T-cell (primary cell): ENCODE results near the gene MOB3B. TPM values are rescaled to one million over a fixed set of nuclear protein-coding genes. Genes with fewer than 3 reads are reported as not detected.

Source experiments
- ATAC-seq, 4 experiments: fragments of 200-7000 bp in 3 of 4; fragments of 150-1000 bp in 1 of 4; cut with Tn5 transposase; replicated peaks in 1 of 4; 1 replicate in 3 of 4; 2 replicates in 1 of 4; pipeline ENCODE4 v1.10.0; 2021; ENCODE audit warnings: moderate library complexity in 3 of 4, mild to moderate bottlenecking in 2 of 4, moderate number of reproducible peaks in 1 of 4
- CTCF ChIA-PET, 2 donors: fragments of 300-600 bp; sonication (Branson Sonifier 250); formaldehyde crosslinking; loops; one replicate each; lab custom pipeline; 2022; ENCODE audit warnings: antibody characterized with exemption in 2 of 2; lab: Charles Lee
- POLR2A ChIA-PET, 2 donors: fragments of 300-600 bp; sonication (Branson Sonifier 250); formaldehyde crosslinking; loops; one replicate each; lab custom pipeline; 2022; ENCODE audit warnings: antibody characterized with exemption in 2 of 2; lab: Charles Lee
- DNase-seq, 35 experiments: peaks; one replicate each; pipeline versions ENCODE4 v3.0.0 to v3.0.0-alpha.2; 2013 to 2023
- H3K27ac ChIP-seq: one replicate; pipeline ENCODE4 v1.5.1; 2013; ENCODE audit warnings: low read length
- H3K27me3 ChIP-seq, 2 experiments: replicated peaks in 1 of 2; 1 replicate in 1 of 2; 2 replicates in 1 of 2; pipeline versions ENCODE4 v1.6.1 to v1.7.0; 2013; ENCODE audit warnings: low read length in 1 of 2, mixed read lengths in 1 of 2; ENCODE audit not compliant: control insufficient read depth in 2 of 2, insufficient read depth in 2 of 2; ENCODE audit errors: extremely low read depth in 1 of 2
- H3K36me3 ChIP-seq, 2 donors: 1 replicate in 1 of 2; 2 replicates in 1 of 2; pipeline versions ENCODE4 v1.6.1 to v1.7.0; 2013; ENCODE audit warnings: low read length in 1 of 2; ENCODE audit not compliant: control insufficient read depth in 2 of 2, insufficient read depth in 1 of 2; ENCODE audit errors: extremely low read depth in 1 of 2
- H3K4me1 ChIP-seq, 2 experiments: 1 replicate in 1 of 2; 2 replicates in 1 of 2; pipeline versions ENCODE4 v1.6.1 to v1.7.0; 2013; ENCODE audit warnings: low read length in 2 of 2, mixed read lengths in 1 of 2; ENCODE audit not compliant: insufficient read depth in 2 of 2, control insufficient read depth in 1 of 2; ENCODE audit errors: extremely low read depth in 1 of 2
- H3K4me3 ChIP-seq, 2 donors: 1 replicate in 1 of 2; 2 replicates in 1 of 2; pipeline versions ENCODE4 v1.5.1 to v1.7.0; 2013; ENCODE audit warnings: mild to moderate bottlenecking in 2 of 2, low read length in 1 of 2, moderate library complexity in 1 of 2; ENCODE audit not compliant: control insufficient read depth in 1 of 2; ENCODE audit errors: extremely low read depth in 1 of 2
- H3K9me3 ChIP-seq: 2 replicates; pipeline ENCODE4 v1.7.0; 2013
- H3K27ac Mint-ChIP-seq, 2 donors: one replicate each; pipeline ENCODE4 v1.8.0; 2020 to 2021; ENCODE audit warnings: mild to moderate bottlenecking in 2 of 2, mixed read lengths in 2 of 2
- H3K27me3 Mint-ChIP-seq, 2 donors: one replicate each; pipeline ENCODE4 v1.8.0; 2021 to 2022; ENCODE audit warnings: mixed read lengths in 2 of 2
- H3K36me3 Mint-ChIP-seq: one replicate; pipeline ENCODE4 v1.8.0; 2021; ENCODE audit warnings: mixed read lengths
- H3K4me1 Mint-ChIP-seq, 3 donors: one replicate each; pipeline ENCODE4 v1.8.0; 2020 to 2022; ENCODE audit warnings: mixed read lengths in 3 of 3, mild to moderate bottlenecking in 1 of 3
- H3K4me3 Mint-ChIP-seq, 3 donors: one replicate each; pipeline ENCODE4 v1.8.0; 2020 to 2022; ENCODE audit warnings: mild to moderate bottlenecking in 3 of 3, mixed read lengths in 3 of 3, moderate library complexity in 3 of 3
- H3K9me3 Mint-ChIP-seq, 3 donors: one replicate each; pipeline ENCODE4 v1.8.0; 2020 to 2022; ENCODE audit warnings: mixed read lengths in 3 of 3
- WGBS: methylation state at CpG from one replicate; pipeline ENCODE4 v1.1.5; 2013; ENCODE audit warnings: missing lambda C conversion rate; ENCODE audit not compliant: insufficient coverage; 5-methylcytosine and 5-hydroxymethylcytosine counted together
- total RNA-seq, 35 experiments: library from RNA in 6 of 35; stranded (reverse) in 6 of 35; fragments of 120-200 nt in 1 of 35; gene quantifications; one replicate each; pipeline versions ENCODE4 v1.2.1 to v1.2.4 and lab custom pipeline; 2013 to 2026

The MOB3B gene
- total RNA-seq, 5 donors from 2014 or later (not counting 1 experiment from before 2014, with no cell fraction given): 0.40 to 0.72 (median 0.56) TPM

GRCh38 chr9:27341545-27342294 lies 187.9 kb downstream of the MOB3B start:
- no peak for DNase-seq
- Mint-ChIP-seq H3K9me3 (no peaks in the 10 kb centered on the region), H3K4me1 (no peaks in the 10 kb centered on the region), H3K27ac (no peak overlapping the region), H3K27me3 (no peaks in the 10 kb centered on the region), H3K36me3 (no peaks in the 10 kb centered on the region), H3K4me3 (no peak overlapping the region)
- Histone ChIP-seq H3K27me3 (peaks cover 0 to 2% of the 10 kb centered on the region in 2 experiments), H3K27ac (no peak overlapping the region), H3K4me3 (no peak overlapping the region), H3K4me1 (no peaks in the 10 kb centered on the region), H3K9me3 (no peaks in the 10 kb centered on the region), H3K36me3 (no peaks in the 10 kb centered on the region)
- ChIA-PET POLR2A (no interaction called here), CTCF (no interaction called here)
- no peak for ATAC-seq
- WGBS: 87% methylated on average over 7 of the region's 9 CpGs

GRCh38 chr9:27340961-27341511 lies 188.6 kb downstream of the MOB3B start:
- 87% methylated on average over 2 of the region's 7 CpGs for WGBS

GRCh38 chr9:27340285-27340674 lies 189.3 kb downstream of the MOB3B start:
- DNase-seq (no peak), ATAC-seq (no peak)
- Histone ChIP-seq H3K27me3 (peaks cover 0 to 2% of the 10 kb centered on the region in 2 experiments), H3K36me3 (no peaks in the 10 kb centered on the region), H3K27ac (no peak overlapping the region), H3K4me1 (no peaks in the 10 kb centered on the region), H3K4me3 (no peak overlapping the region), H3K9me3 (no peaks in the 10 kb centered on the region)
- Mint-ChIP-seq H3K4me3 (no peak overlapping the region), H3K4me1 (no peaks in the 10 kb centered on the region), H3K9me3 (no peaks in the 10 kb centered on the region), H3K27ac (no peak overlapping the region), H3K27me3 (no peaks in the 10 kb centered on the region), H3K36me3 (no peaks in the 10 kb centered on the region)
- WGBS: 84% methylated on average over 4 of the region's 5 CpGs
- ChIA-PET POLR2A (no interaction called here), CTCF (interaction anchor here (0.7 to 0.9 kb wide), 2 partner anchors 12 to 96 kb away, joined by 3 read pairs; no protein-coding TSS in a partner anchor)

More at GRCh38 chr9:27340961-27341511, 188.6 kb downstream of the MOB3B start:
- POLR2A ChIA-PET: no interaction called here
- H3K4me3 ChIP-seq: no peak overlapping the region
- H3K4me3 Mint-ChIP-seq: no peak overlapping the region
- no peak overlapping the region for H3K27ac ChIP-seq
- H3K4me1 Mint-ChIP-seq: no peaks in the 10 kb centered on the region
- CTCF ChIA-PET: interaction anchor here in 1 of 2 donors (0.9 kb wide), 1 partner anchor 13 kb away, joined by 3 read pairs; no protein-coding TSS in a partner anchor
- H3K9me3 ChIP-seq: no peaks in the 10 kb centered on the region
- peaks cover 0 to 2% of the 10 kb centered on the region in 2 experiments for H3K27me3 ChIP-seq
- ATAC-seq (no peak), DNase-seq (no peak)
- no peak overlapping the region for H3K27ac Mint-ChIP-seq
- no peaks in the 10 kb centered on the region for H3K4me1 ChIP-seq
- no peaks in the 10 kb centered on the region for H3K27me3 Mint-ChIP-seq
- no peaks in the 10 kb centered on the region for H3K36me3 ChIP-seq
- H3K9me3 Mint-ChIP-seq: no peaks in the 10 kb centered on the region
- H3K36me3 Mint-ChIP-seq: no peaks in the 10 kb centered on the region

GRCh38 chr9:27339661-27340284 lies 189.8 kb downstream of the MOB3B start:
- H3K9me3 Mint-ChIP-seq: no peaks in the 10 kb centered on the region
- Histone ChIP-seq H3K9me3 (no peaks in the 10 kb centered on the region), H3K36me3 (no peaks in the 10 kb centered on the region), H3K27me3 (peaks cover 0 to 2% of the 10 kb centered on the region in 2 experiments), H3K27ac (no peak overlapping the region), H3K4me3 (no peak overlapping the region), H3K4me1 (no peaks in the 10 kb centered on the region)
- ChIA-PET CTCF (interaction anchor here in 1 of 2 donors (0.7 kb wide), 1 partner anchor 97 kb away, joined by 3 read pairs; no protein-coding TSS in a partner anchor), POLR2A (no interaction called here)
- 89% methylated on average over 6 of the region's 11 CpGs for WGBS
- no peak for DNase-seq
- no peak overlapping the region for H3K27ac Mint-ChIP-seq
- H3K27me3 Mint-ChIP-seq: no peaks in the 10 kb centered on the region
- no peak overlapping the region for H3K4me3 Mint-ChIP-seq
- no peak for ATAC-seq
- no peaks in the 10 kb centered on the region for H3K4me1 Mint-ChIP-seq
- no peaks in the 10 kb centered on the region for H3K36me3 Mint-ChIP-seq

GRCh38 chr9:27338527-27338903 lies 191.1 kb downstream of the MOB3B start:
- no peaks in the 10 kb centered on the region for H3K4me1 Mint-ChIP-seq
- 73% methylated on average over 3 of the region's 9 CpGs for WGBS
- ATAC-seq: no peak
- no peaks in the 10 kb centered on the region for H3K27me3 Mint-ChIP-seq
- DNase-seq: no peak
- peaks cover 0 to 2% of the 10 kb centered on the region in 2 experiments for H3K27me3 ChIP-seq
- H3K27ac ChIP-seq: no peak overlapping the region
- ChIA-PET CTCF (interaction anchor here in 1 of 2 donors (0.6 kb wide), 1 partner anchor 195 kb away, joined by 3 read pairs; no protein-coding TSS in a partner anchor), POLR2A (no interaction called here)
- H3K9me3 ChIP-seq: no peaks in the 10 kb centered on the region
- no peaks in the 10 kb centered on the region for H3K4me1 ChIP-seq
- no peaks in the 10 kb centered on the region for H3K36me3 ChIP-seq
- H3K4me3 Mint-ChIP-seq: no peak overlapping the region
- H3K9me3 Mint-ChIP-seq: no peaks in the 10 kb centered on the region
- no peak overlapping the region for H3K27ac Mint-ChIP-seq
- no peak overlapping the region for H3K4me3 ChIP-seq
- no peaks in the 10 kb centered on the region for H3K36me3 Mint-ChIP-seq

GRCh38 chr9:27337833-27338526 lies 191.6 kb downstream of the MOB3B start:
- POLR2A ChIA-PET: no interaction called here
- H3K9me3 Mint-ChIP-seq: no peaks in the 10 kb centered on the region
- DNase-seq: no peak
- no peak overlapping the region for H3K27ac Mint-ChIP-seq
- H3K4me3 Mint-ChIP-seq: no peak overlapping the region
- H3K4me3 ChIP-seq: no peak overlapping the region
- no peaks in the 10 kb centered on the region for H3K36me3 ChIP-seq
- H3K9me3 ChIP-seq: no peaks in the 10 kb centered on the region
- no peaks in the 10 kb centered on the region for H3K4me1 ChIP-seq
- H3K4me1 Mint-ChIP-seq: no peaks in the 10 kb centered on the region
- no peak overlapping the region for H3K27ac ChIP-seq
- ATAC-seq: no peak
- no peaks in the 10 kb centered on the region for H3K36me3 Mint-ChIP-seq
- H3K27me3 Mint-ChIP-seq: no peaks in the 10 kb centered on the region
- CTCF ChIA-PET: interaction anchor here in 1 of 2 donors (0.6 kb wide), 1 partner anchor 196 kb away, joined by 3 read pairs; no protein-coding TSS in a partner anchor
- 39% methylated on average over 3 of the region's 5 CpGs for WGBS
- H3K27me3 ChIP-seq: peaks cover 0 to 2% of the 10 kb centered on the region in 2 experiments
